ENCODE data around the gene TMEM18.

The TMEM18 gene

DNA sequence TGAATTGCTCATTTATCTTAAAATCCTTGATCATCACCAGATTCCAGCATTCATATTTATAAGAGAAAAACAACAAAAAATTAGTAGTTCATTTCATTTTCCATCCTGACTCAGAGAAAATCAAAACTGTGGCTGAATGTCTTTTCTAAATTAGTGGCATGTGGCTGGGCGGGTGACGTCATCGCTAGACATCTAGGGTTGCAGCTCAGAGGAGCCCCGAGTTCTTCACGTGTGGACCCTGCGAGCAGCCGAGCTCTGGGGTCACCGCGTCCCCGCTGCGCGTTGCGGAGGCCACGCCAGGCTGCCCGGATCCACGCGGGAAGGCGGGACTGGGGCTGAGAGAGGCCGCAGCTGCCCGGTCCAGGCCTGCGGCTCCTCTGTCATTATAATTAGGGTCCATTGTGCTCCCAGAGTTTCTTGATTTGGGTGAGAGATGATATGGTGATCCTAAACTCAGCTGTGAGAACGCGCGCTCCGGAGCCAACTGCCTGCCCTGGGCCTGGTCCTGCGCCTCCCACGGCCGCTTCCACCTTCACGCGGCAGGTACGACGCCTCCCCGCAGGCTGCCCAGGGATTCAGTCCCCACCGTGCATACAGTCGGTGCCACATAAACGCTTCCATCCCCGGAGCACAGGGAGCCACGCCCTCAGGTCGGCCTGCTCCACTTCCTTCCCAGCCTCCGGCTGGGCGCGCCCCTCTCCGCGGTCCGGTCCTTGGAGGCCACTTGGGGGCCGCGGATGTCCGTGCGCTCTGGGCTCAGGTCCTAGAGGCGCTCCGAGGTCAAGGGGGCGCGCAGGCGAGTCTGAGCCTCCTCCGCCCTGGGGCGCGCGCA, 56.5 kb downstream of the TMEM18 start:
- no peak for DNase-seq (ENCODE audit: low read depth in 2 of 2)

DNA sequence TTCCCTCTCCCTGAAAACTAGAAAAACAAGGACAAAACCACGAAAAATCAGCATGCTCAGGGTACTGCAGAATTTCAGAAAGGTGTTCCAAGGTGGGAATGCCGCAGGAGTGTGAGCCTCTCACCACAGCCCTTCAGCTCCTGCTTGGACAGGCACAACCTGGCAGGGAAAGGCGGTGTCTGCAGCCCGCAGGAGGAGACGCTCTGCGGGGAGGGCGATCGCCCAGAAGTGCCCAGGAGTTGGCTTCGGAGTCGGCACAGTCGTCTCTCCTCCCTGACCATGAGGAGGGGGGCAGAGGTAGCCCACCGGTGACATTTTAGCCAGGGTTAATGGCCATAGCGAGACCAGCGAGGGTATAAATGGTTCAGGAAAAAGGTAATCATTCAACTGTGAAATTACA, 57.2 kb downstream of the TMEM18 start:
- DNase-seq (ENCODE audit: low read depth in 2 of 2) = no peak

DNA sequence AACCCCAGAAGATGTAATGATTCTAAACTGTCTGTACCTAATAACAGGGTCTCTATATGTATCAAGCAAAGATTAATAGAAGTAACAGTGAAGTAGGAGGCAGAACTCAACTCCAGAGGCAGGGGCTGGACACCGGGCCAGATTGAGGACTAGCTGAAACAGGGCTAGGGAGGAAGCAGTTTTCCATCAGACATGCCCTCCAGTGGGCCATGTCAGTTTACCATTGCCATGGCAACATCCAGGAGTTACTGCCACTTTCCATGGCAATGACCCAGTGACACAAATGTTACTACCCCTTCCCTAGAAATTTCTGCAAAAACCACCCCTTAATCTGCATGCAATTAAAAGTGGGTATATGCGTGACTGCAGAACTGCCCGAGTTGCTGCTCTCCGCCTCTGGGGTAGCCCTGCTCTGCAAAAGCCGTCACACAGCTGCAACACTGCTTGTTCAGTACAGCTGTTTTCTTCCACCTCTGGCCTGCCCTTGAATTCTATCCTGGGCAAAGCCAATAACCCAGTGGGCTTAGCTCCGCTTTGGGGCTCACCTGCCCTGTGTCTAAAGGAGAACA, 58.7 kb downstream of the TMEM18 start:
- no peak for DNase-seq (ENCODE audit: low read depth in 2 of 2)

DNA sequence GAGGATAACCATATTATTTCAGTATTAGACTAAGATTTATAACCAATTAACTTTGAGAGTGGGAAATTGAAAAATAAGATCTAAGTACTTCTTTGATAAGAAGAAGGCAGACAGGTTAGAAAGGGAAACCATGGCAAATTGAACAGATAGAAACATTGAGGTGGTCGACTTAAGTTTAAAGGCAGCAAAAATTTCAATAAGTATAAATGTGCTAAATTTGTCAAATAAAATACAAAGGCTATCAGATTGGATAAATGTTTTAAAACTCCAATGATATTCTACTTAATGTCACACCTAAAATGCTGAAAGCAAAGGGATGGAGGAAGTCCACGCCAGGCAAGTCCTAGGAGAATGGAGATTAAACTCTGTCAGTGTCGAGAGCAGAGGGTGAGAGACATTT, 59.2 kb downstream of the TMEM18 start:
- DNase-seq (ENCODE audit: low read depth in 2 of 2) = no peak
